H1 (cell line): ENCODE results near the gene CCDC138. TPM values are rescaled to one million over a fixed set of nuclear protein-coding genes. Genes with fewer than 3 reads are reported as not detected.

Source experiments
- CHD2 ChIP-seq: IDR thresholded peaks from 2 replicates; pipeline ENCODE4 v1.6.1; 2012; ENCODE audit warnings: low read length, improper control_type of control experiment
- NRF1 ChIP-seq: IDR thresholded peaks from 2 replicates; pipeline ENCODE4 v1.6.1; 2011; ENCODE audit warnings: mild to moderate bottlenecking, low read depth, low read length, improper control_type of control experiment
- polyA plus RNA-seq, 7 experiments: library from polyadenylated mRNA; depleted of rRNA in 3 of 7; stranded (reverse) in 5 of 7; unstranded in 2 of 7; fragments of >200 nt in 5 of 7; fragments of 200-250 nt in 2 of 7; gene quantifications; 1 replicate in 5 of 7; 2 replicates in 1 of 7; 4 replicates in 1 of 7; pipeline versions ENCODE4 v1.2.1 to v1.2.3, GENCODE V29; 2011 to 2013; ENCODE audit warnings: missing spikeins in 2 of 7, mixed read lengths in 2 of 7
- total RNA-seq: library from RNA; stranded (reverse); fragmentation: NEBNext Ultra II Directional; extraction: Animal tissue kit (Norgen Biotek cat#: 25700); gene quantifications from 2 replicates; pipeline ENCODE4 v1.2.1, GENCODE V29; 2021

The CCDC138 gene
- total and polyA plus RNA-seq, 2 of the 8 experiments (the other 6 are each of a cell fraction or from before 2014, with no cell fraction given), result 8.3 to 29.8 TPM

GRCh38 chr2:108854484-108854883 is 67.9 kb downstream of the CCDC138 start (continued):
- TF ChIP-seq CHD2 (no peak), NRF1 (no peak)
